ENCODE data around the gene FAM131C.
"Not testable (repeated sequence)": the region's sequence is repeated elsewhere in the genome, so short reads cannot be mapped to it uniquely, and the experiment has no call there.

The FAM131C gene

DNA sequence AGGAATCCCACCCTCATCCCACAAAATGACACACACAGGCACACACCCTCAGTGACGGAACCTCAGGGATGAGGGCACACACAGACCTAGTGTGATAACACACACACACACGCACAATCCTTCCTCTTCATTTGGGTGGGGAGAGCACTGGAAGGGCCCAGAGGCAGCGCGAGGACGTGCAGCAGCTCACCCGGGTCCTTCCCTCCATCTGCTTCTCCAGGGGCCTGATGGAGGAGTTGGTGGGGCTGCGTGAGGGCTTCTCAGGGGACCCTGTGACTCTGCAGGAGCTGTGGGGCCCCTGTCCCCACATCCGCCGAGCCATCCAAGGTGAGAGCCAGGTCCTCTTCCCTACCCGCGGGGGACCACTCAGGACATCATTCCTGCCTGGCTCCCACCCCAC lies 51.1 kb downstream of the FAM131C start:
- TF ChIP-seq, protein P1, sequence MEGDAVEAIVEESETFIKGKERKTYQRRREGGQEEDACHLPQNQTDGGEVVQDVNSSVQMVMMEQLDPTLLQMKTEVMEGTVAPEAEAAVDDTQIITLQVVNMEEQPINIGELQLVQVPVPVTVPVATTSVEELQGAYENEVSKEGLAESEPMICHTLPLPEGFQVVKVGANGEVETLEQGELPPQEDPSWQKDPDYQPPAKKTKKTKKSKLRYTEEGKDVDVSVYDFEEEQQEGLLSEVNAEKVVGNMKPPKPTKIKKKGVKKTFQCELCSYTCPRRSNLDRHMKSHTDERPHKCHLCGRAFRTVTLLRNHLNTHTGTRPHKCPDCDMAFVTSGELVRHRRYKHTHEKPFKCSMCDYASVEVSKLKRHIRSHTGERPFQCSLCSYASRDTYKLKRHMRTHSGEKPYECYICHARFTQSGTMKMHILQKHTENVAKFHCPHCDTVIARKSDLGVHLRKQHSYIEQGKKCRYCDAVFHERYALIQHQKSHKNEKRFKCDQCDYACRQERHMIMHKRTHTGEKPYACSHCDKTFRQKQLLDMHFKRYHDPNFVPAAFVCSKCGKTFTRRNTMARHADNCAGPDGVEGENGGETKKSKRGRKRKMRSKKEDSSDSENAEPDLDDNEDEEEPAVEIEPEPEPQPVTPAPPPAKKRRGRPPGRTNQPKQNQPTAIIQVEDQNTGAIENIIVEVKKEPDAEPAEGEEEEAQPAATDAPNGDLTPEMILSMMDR (IDR thresholded peaks at IDR 0.05; ENCODE audit: low read depth, low read length): no peak
- DNase-seq (ENCODE audit: extremely low read depth, low read depth): no peak

DNA sequence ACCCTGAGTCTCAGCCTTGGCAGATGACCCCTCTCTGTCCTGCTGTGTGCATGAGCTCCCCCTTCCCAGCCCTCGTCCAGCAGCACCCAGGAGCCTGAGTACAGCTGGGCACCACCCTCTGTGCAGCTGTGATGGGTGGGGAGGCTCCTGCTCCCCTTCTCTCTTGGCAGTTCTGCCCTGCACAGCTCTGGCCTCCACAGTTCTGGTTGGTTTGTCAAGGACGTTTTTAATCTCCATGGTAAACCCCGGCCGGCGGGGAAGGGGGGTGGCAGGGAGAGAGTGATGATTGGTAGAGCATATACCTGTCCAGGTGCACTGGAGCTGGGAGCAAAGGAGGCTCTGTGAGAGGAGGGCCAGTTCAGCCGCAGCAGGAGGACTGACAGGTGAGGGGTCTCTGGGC lies 51.8 kb downstream of the FAM131C start, which contains the start of gene CLCNKA:
Gene CLCNKA (plus strand): TSS at position 356 of the 400 bp plus-strand sequence. CDS start 584 bp downstream, outside the sequence.
- no peak for DNase-seq (ENCODE audit: extremely low read depth, low read depth)
- TF ChIP-seq, protein P1 (IDR thresholded peaks at IDR 0.05; ENCODE audit: low read depth, low read length): no peak

DNA sequence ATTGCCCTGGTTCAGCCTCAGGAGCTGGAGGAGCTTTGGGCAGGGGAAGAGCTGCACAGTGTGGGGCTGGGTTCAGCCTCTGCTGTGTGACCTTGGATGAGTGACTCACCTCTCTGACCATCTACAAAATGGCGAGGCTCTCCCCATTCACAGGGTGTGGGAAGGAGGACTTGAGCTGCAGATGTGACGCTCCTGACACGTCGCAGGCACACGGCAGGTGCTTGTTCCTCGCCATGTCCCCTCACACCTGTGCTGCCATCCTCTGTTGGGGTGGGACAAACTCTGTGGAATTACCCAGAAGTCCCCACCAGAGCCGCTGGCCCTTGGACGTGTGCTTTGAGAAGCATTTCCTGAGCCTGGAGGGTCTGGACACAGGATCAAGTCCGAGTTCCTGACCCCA lies 52.6 kb downstream of the FAM131C start:
- DNase-seq (ENCODE audit: extremely low read depth, low read depth): not testable (repeated sequence)

DNA sequence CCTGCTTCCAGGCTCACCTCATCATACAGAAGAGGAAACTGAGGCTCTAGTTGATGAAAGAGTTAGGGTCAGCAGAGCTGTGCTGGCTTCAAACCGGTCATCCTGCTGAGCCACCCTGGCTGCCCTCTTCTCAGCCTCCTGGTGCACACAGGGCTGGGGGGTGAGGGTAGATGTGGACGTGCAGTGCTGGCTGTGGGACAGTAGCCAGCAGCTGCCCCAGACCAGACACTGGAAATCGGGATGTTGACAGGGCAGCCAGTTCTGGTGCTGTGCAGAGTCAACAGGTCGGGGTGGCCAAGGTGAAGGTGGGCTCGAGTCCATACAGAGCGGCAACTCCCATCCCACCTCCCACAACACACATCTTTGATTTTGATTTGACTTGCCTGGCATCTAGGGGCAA lies 53.1 kb downstream of the FAM131C start:
- DNase-seq (ENCODE audit: extremely low read depth, low read depth): no peak
- TF ChIP-seq, protein P1 (IDR thresholded peaks at IDR 0.05; ENCODE audit: low read depth, low read length): no peak

DNA sequence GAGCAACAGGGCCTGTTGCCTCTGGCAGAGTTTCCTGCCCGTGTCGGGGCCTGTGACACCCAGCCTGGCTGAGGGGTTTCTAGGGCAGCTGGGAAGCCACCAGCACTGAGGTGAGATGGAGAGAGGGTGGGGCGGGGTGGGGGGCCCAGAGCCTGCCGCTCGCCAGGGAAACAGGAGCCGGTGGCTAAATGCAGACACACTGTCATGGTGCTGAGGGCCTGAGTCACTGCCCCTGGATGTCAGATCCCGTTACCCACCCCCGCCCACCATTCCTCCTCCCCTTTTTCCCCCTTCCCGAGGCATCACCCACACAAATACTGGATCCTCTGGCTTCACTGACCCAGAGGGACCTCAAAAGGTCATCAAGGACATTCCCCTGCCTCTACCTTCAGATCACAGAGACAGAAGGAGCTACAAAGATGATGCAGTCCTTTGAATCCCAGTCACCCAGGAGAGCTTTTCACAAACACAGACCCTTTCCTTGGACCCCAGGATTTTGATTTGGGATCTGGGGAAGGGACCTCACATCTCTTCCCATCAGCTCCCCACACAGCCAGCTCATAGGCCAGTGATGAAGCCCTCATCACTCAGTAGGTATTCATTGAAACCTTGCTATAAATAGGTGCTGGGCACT lies 53.7 kb downstream of the FAM131C start:
- DNase-seq (ENCODE audit: extremely low read depth, low read depth): no peak

DNA sequence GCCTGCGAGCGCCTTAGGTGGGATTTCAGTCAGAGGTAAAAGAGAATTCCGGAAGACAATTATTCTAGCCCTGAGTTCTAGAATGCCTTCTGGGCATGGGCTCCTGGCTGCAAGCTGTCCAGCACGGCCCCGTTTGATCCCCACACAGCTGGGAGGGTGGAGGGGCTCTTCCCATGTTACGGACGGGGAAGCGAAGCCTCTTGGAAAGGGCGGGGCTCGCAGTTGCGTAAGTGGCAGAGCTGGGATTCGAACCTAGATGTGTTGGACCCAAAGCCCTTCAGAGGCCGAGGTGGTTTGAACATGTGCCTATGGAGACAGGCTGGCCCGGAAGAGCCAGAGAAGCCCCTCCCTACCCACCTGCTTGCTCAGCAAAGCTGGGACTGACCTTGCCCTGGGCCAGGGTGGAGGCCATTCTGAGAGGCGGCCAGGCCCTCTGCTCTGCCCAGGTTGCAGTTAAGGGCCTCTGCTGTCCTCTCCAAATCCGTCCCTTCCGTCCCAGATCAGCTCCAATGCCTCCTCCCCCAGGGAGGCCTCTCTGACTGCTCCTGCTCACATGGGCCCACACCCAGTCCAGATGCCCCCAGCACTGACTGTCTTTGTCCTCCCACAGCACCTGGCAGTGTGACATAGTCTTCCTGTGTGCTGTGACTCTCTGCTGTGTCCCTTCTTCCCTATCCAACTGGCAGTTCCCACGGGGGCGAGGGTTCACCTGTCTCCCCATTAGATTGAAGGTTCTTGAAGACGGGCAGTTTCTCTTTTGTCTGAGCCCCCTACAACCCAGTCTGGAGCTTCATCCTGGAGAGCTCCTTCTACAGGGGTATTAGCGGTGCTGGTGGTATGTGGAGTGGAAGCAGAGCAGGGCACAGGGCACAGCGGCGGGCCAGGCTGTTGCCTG lies 54.5 kb downstream of the FAM131C start:
- TF ChIP-seq, protein P1 (IDR thresholded peaks at IDR 0.05; ENCODE audit: low read depth, low read length): no peak
- DNase-seq (ENCODE audit: extremely low read depth, low read depth): no peak

More for the DNA sequence above, 53.7 kb downstream of the FAM131C start:
- TF ChIP-seq, protein P1 (IDR thresholded peaks at IDR 0.05; ENCODE audit: low read depth, low read length): no peak

DNA sequence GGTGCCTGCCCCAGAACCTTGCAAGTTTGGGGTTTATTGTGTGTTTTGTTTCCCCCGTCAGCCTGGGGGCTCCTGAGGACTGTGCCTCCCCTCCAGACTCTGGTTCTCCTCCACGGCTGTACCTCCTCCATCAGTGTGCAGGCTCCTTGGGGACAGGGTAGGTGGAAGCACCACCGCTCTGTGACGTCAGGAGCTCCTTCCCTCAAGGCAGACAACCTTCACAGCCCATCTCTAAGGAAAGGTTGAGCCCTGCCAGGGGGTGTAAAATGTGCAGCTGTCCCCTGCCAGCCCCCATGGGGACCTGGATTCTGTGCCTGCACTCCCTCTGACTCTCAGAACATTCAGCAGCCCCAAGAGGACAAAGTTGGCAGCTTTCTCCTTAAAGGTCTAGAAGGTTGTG lies 55.1 kb downstream of the FAM131C start:
- TF ChIP-seq, protein P1 (IDR thresholded peaks at IDR 0.05; ENCODE audit: low read depth, low read length): no peak
- no peak for DNase-seq (ENCODE audit: extremely low read depth, low read depth)

All from AG09319 (cell line).